Activated CD8-positive, alpha-beta T cell treated with anti-CD3 and anti-CD28 coated beads, Interleukin-2, amount 10 ng/mL, durations not matched to agents 7 days and 5 days (primary cell): ENCODE measurements around the gene PLCL1. TPM values are rescaled to one million over a fixed set of nuclear protein-coding genes. Genes with fewer than 3 reads are reported as not detected.

Source experiments
- ATAC-seq: fragments of 150-1000 bp; cut with Tn5 transposase; one replicate; pipeline ENCODE4 v1.10.0; 2021; ENCODE audit warnings: moderate library complexity
- CTCF ChIA-PET: fragments of 350-600 bp; sonication (Branson Sonifier 250); formaldehyde crosslinking; loops from one replicate; lab custom pipeline; 2021; ENCODE audit warnings: antibody characterized with exemption; lab: Charles Lee
- POLR2A ChIA-PET: fragments of 350-600 bp; sonication (Branson Sonifier 250); formaldehyde crosslinking; loops from one replicate; lab custom pipeline; 2021; ENCODE audit warnings: antibody characterized with exemption; lab: Charles Lee
- DNase-seq: peaks from one replicate; pipeline ENCODE4 v3.0.0-alpha.2; 2020
- H3K27ac Mint-ChIP-seq: one replicate; pipeline ENCODE4 v1.8.0; 2021; ENCODE audit warnings: mild to moderate bottlenecking, mixed read lengths
- H3K27me3 Mint-ChIP-seq: one replicate; pipeline ENCODE4 v1.8.0; 2021; ENCODE audit warnings: low read depth, mixed read lengths
- H3K36me3 Mint-ChIP-seq: one replicate; pipeline ENCODE4 v1.8.0; 2021; ENCODE audit warnings: low read depth, mixed read lengths
- H3K4me1 Mint-ChIP-seq: one replicate; pipeline ENCODE4 v1.8.0; 2021; ENCODE audit warnings: low read depth, mixed read lengths
- H3K4me3 Mint-ChIP-seq: one replicate; pipeline ENCODE4 v1.8.0; 2021; ENCODE audit warnings: mild to moderate bottlenecking, mixed read lengths
- H3K9me3 Mint-ChIP-seq: one replicate; pipeline ENCODE4 v1.8.0; 2022; ENCODE audit warnings: mixed read lengths; ENCODE audit not compliant: insufficient read depth
- total RNA-seq, 2 experiments: library from RNA; stranded (reverse); gene quantifications; one replicate each; pipeline ENCODE4 v1.2.3, GENCODE V29; 2021

The PLCL1 gene
- total RNA-seq, 2 experiments from 2014 or later = 0.08 to 0.18 TPM

DNA sequence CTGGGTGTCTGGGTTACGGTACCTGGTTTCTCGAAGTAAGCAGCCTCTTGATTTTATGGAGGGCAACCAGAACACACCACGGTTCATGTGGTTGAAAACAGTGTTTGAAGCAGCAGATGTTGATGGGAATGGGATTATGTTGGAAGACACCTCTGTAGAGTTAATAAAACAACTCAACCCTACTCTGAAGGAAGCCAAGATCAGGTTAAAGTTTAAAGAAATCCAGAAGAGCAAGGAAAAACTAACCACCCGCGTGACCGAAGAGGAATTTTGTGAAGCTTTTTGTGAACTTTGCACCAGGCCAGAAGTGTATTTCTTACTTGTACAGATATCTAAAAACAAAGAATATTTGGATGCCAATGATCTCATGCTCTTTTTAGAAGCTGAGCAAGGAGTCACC is 279.8 kb downstream of the PLCL1 start:
- Mint-ChIP-seq H3K9me3 (no peaks in the 10 kb centered on the region), H3K27me3 (no peaks in the 10 kb centered on the region), H3K4me3 (no peak overlapping the region), H3K36me3 (no peaks in the 10 kb centered on the region), H3K27ac (no peak overlapping the region), H3K4me1 (no peaks in the 10 kb centered on the region)
- POLR2A ChIA-PET = no interaction called here
- CTCF ChIA-PET = no interaction called here
- DNase-seq (no peak), ATAC-seq (no peak)

DNA sequence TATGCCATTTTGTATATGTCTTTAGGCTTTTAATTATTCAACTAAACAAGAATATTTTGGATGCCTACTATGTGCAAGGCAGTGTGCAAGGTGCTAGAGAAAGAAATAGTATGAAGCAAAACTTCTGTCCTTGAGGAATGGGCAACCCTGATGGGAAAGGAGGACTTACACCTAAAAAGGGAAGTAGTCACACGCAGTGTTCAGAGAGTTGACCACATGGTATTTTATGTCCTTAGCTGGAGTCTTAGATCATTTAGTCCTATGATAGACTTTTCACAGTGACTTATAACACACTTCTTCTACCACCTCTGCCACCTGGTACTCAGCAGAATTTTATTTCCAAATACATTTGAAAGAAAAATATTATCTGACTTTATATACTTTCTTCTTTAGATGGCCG is 291.6 kb downstream of the PLCL1 start:
- POLR2A ChIA-PET = no interaction called here

DNA sequence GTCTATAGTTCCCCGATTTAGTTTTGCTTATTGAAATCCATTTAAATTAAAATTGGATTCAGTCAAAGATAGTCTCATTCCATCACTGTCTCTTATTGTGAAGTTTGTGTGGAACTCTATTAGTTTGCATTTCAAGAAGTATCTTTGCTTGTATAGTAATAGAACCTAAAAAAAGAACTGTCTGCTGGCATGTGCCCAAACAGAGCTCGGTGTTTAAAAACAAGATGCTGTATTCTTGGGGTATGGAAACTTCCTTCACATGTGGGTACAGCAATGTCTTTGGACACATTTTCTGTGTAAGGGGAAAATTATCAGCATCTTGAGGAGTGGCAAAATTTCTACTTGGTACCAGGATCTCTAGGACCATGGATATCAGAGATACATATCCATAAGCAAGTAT is 292.6 kb downstream of the PLCL1 start:
- ChIA-PET POLR2A (no interaction called here), CTCF (no interaction called here)
- Mint-ChIP-seq H3K4me3 (no peak overlapping the region), H3K9me3 (no peaks in the 10 kb centered on the region), H3K27me3 (no peaks in the 10 kb centered on the region), H3K36me3 (no peaks in the 10 kb centered on the region), H3K4me1 (no peaks in the 10 kb centered on the region), H3K27ac (no peak overlapping the region)
- DNase-seq (no peak), ATAC-seq (no peak)

More for the DNA sequence above, 291.6 kb downstream of the PLCL1 start:
- Mint-ChIP-seq H3K4me1 (no peaks in the 10 kb centered on the region), H3K9me3 (no peaks in the 10 kb centered on the region), H3K27ac (no peak overlapping the region), H3K36me3 (no peaks in the 10 kb centered on the region), H3K27me3 (no peaks in the 10 kb centered on the region), H3K4me3 (no peak overlapping the region)
- DNase-seq (no peak), ATAC-seq (no peak)
- CTCF ChIA-PET = no interaction called here

DNA sequence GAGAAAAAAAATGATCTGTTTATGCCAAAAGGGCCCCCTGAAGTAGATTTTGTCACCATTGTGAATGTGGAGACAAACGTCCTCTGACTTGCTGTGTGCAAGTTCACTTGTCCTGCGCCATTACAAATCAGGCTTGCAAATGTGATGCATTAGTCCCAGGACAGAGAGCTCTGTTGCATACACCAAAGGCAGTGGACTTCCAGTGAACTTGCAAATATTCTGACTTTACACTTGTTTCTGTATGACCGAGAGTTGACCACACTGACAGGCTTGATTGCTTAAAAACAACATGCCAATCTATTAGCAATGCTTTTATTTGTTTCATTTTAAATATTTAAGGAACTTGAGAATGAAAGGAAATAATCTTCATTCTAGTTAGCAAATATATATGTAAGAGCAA is 293.2 kb downstream of the PLCL1 start:
- H3K4me1 Mint-ChIP-seq = no peaks in the 10 kb centered on the region
- no peaks in the 10 kb centered on the region for H3K9me3 Mint-ChIP-seq
- DNase-seq = no peak
- CTCF ChIA-PET = interaction anchor here (0.9 kb wide), 1 partner anchor 283 kb away, joined by 3 read pairs; no protein-coding TSS in a partner anchor
- H3K36me3 Mint-ChIP-seq = no peaks in the 10 kb centered on the region
- no peak overlapping the region for H3K27ac Mint-ChIP-seq
- POLR2A ChIA-PET = no interaction called here
- ATAC-seq = no peak
- H3K4me3 Mint-ChIP-seq = no peak overlapping the region
- H3K27me3 Mint-ChIP-seq = no peaks in the 10 kb centered on the region

DNA sequence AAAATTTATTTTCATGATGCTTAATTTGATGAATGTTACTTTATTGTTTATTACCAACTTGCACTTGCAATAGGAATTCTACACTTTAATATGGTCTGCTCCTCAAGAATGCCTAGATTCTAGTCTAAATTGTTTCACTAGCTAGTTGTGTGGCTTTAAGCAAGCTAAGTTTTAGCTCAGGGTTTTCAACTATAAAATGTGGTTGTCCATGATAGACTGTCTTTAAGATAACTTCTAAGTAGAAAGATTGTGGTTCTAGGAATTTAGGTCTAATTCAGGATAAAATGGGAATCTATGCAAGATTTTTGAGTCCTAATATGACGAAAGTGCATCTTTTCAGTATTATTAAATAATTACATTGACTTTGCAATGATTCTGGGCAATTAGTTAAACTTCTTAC is 294.0 kb downstream of the PLCL1 start:
- Mint-ChIP-seq H3K4me3 (no peak overlapping the region), H3K9me3 (no peaks in the 10 kb centered on the region), H3K27ac (no peak overlapping the region), H3K4me1 (no peaks in the 10 kb centered on the region), H3K36me3 (no peaks in the 10 kb centered on the region), H3K27me3 (no peaks in the 10 kb centered on the region)
- DNase-seq (no peak), ATAC-seq (no peak)
- POLR2A ChIA-PET = no interaction called here
- CTCF ChIA-PET = interaction anchor here (0.8 to 0.9 kb wide), 2 partner anchors 28 to 284 kb away, joined by 3 read pairs; no protein-coding TSS in a partner anchor

DNA sequence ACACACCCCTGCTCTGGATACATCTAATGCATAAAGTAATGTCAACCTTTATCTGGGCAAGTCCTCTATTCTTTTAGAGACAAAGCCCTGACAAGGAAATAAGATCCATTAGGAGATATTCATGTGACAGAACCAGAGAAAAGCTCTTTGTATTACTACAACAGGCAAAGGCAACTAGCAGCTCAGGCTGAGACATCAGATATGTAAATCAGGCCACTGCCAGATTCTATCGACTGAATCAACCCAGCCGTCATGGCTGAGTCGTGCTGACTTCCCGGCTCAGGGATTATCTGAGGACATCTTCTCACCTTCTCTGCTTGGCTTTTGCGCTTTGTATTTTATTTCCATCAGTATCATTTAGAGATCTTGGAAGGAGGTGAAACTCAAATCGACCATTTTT is 294.5 kb downstream of the PLCL1 start:
- ATAC-seq (no peak), DNase-seq (no peak)
- Mint-ChIP-seq H3K36me3 (no peaks in the 10 kb centered on the region), H3K9me3 (no peaks in the 10 kb centered on the region), H3K4me3 (no peak overlapping the region), H3K27me3 (no peaks in the 10 kb centered on the region), H3K4me1 (no peaks in the 10 kb centered on the region), H3K27ac (no peak overlapping the region)
- ChIA-PET POLR2A (no interaction called here), CTCF (interaction anchor here (0.8 to 0.9 kb wide), 2 partner anchors 27 to 284 kb away, joined by 3 read pairs; no protein-coding TSS in a partner anchor)

DNA sequence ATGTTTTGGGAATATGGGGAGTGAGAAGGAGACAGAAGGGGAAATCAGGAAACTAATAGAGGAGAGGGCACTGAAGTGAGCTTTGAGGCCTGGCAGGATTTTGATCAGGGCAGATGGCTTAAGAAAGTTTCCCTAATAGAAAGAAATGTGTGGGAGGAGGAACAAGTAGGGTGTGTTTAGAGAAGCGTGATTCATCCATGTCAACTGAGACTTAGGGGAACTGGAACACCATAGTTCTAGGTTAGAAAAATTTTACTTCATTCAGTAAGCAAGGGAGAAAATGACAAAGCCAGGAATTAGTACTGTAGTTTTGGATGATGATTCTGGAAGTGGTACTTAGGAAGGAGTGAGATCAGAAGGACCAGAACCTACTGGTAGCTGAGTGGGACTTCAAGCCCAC is 296.0 kb downstream of the PLCL1 start:
- POLR2A ChIA-PET = no interaction called here

DNA sequence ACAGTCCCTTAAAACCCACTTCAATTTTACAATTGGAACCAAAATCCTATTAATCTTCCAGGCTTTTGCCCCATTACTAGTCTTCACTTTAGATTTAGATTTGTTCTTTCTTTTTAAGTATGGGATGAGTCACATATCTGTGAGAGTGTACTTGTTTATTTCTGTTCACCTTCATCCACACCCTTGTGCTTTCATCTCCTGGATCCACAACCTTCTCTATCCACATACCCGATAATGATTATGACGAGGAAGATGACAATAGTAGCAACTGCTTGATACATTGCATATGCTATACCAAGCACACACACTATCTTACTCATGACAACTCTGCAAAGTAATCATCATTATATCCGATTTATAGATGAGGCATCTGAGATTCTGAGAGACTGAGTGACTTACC is 297.3 kb downstream of the PLCL1 start:
- Mint-ChIP-seq H3K27me3 (no peaks in the 10 kb centered on the region), H3K9me3 (no peaks in the 10 kb centered on the region), H3K4me1 (no peaks in the 10 kb centered on the region), H3K36me3 (no peaks in the 10 kb centered on the region), H3K4me3 (no peak overlapping the region), H3K27ac (no peak overlapping the region)
- DNase-seq = no peak
- POLR2A ChIA-PET = no interaction called here
- CTCF ChIA-PET = interaction anchor here (1.5 kb wide), 1 partner anchor 195 kb away, joined by 3 read pairs; no protein-coding TSS in a partner anchor
- no peak for ATAC-seq

More for the DNA sequence above, 296.0 kb downstream of the PLCL1 start:
- CTCF ChIA-PET = no interaction called here
- Mint-ChIP-seq H3K4me1 (no peaks in the 10 kb centered on the region), H3K27me3 (no peaks in the 10 kb centered on the region), H3K9me3 (no peaks in the 10 kb centered on the region), H3K27ac (no peak overlapping the region), H3K4me3 (no peak overlapping the region), H3K36me3 (no peaks in the 10 kb centered on the region)
- ATAC-seq = no peak
- no peak for DNase-seq

DNA sequence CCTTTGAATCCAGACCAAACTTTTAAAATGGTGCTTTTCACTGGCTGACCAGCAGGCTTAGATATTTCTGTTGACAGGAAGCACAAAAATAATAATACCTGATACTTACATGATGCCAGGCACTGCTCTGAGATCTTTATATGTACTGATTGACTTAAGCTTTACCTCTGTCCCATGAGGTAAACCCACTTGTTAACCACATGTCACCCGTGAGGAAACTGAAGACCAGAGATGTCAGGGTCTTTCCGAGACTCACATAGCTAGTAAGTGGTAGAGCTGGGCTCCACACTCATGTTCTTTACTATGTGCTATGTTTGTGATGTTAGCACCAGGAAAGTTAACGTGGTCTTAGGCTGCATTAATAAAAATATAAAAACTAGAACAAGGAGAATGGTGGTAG is 297.7 kb downstream of the PLCL1 start:
- Mint-ChIP-seq H3K4me1 (no peaks in the 10 kb centered on the region), H3K9me3 (no peaks in the 10 kb centered on the region), H3K36me3 (no peaks in the 10 kb centered on the region), H3K4me3 (no peak overlapping the region), H3K27ac (no peak overlapping the region), H3K27me3 (no peaks in the 10 kb centered on the region)
- no peak for ATAC-seq
- no peak for DNase-seq
- CTCF ChIA-PET = interaction anchor here (1.5 kb wide), 1 partner anchor 195 kb away, joined by 3 read pairs; no protein-coding TSS in a partner anchor
- POLR2A ChIA-PET = no interaction called here

DNA sequence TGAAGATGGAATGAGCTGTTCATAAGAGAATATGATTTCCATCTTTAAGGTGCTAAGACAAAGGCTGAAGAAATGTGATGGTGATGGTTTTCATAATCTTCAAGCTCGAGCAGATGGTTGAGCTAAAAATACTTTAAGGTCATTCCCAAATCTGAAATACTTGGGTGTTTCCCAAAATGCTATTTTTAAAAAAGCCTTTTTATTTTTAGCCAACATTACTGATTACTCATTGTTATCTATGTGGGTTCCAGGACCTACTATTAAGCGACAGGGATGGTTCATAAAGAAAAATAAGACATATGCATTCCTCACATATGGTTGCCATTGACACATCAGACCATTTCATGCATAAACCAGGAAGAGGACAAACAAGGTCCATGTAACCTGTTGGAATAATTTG is 298.5 kb downstream of the PLCL1 start:
- Mint-ChIP-seq H3K4me3 (no peak overlapping the region), H3K36me3 (no peaks in the 10 kb centered on the region), H3K4me1 (no peaks in the 10 kb centered on the region), H3K27ac (no peak overlapping the region), H3K9me3 (no peaks in the 10 kb centered on the region), H3K27me3 (no peaks in the 10 kb centered on the region)
- DNase-seq (no peak), ATAC-seq (no peak)
- ChIA-PET CTCF (interaction anchor here (1.5 kb wide), 1 partner anchor 194 kb away, joined by 3 read pairs; no protein-coding TSS in a partner anchor), POLR2A (no interaction called here)

DNA sequence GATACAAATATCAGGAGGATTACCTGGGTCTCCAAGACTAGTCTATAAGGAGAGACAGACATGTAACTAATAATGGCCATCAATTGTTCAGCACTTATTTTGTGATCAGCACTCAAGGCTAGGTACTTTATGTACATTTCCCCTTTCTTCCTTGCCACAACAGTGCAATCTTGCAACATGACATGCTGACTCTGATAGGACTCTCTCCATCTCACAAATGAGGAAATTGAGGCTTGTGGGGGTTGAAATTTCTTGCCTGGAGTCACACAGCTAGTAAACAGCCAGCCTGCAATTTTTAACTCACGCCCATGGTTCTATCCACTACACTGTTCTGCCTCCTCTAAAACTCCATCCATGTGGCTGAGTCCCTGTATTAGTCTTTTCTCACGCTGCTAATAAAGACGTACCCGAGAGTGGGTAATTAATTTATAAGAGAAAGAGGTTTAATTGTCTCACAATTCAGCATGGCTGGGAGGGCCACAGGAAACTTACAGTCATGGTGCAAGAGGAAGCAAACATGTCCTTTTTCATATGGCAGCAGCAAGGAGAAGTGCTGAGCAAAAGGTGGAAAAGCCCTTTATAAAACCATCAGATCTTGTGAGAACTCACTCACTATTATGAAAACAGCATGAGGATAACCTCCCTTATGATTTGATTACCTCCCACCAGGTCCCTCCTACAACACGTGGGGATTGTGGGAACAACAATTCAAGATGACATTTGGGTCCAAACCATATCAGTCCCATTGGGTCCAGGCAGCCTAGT is 302.4 kb downstream of the PLCL1 start:
- H3K9me3 Mint-ChIP-seq = no peaks in the 10 kb centered on the region
- no peaks in the 10 kb centered on the region for H3K27me3 Mint-ChIP-seq
- H3K27ac Mint-ChIP-seq = no peak overlapping the region
- no peaks in the 10 kb centered on the region for H3K4me1 Mint-ChIP-seq
- ATAC-seq (no peak), DNase-seq (no peak)
- CTCF ChIA-PET = no interaction called here
- H3K36me3 Mint-ChIP-seq = no peaks in the 10 kb centered on the region
- POLR2A ChIA-PET = no interaction called here
- H3K4me3 Mint-ChIP-seq = no peak overlapping the region

DNA sequence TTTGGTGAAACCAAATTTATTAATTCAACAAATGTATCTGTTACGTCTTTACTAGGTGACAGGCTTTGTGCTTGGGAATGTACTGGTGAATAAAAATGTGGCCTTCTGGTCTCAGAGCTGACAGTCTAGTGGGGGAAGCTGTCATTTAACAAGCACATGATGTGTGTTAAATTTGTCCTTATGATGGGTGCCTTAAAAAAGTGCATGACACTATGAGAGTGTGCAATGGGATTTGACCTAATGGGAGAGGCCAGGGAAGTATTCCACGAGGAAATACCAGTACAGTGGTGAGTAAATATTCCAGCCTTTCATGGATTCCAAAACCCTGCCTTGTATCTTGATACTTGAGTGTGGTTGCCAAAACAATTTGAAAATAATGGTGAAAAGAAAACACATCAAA is 308.9 kb downstream of the PLCL1 start:
- Mint-ChIP-seq H3K27ac (no peak overlapping the region), H3K36me3 (no peaks in the 10 kb centered on the region), H3K4me1 (no peaks in the 10 kb centered on the region), H3K9me3 (no peaks in the 10 kb centered on the region), H3K27me3 (no peaks in the 10 kb centered on the region), H3K4me3 (no peak overlapping the region)
- ChIA-PET POLR2A (no interaction called here), CTCF (interaction anchor here (1.1 kb wide), 1 partner anchor 13 kb away, joined by 3 read pairs; no protein-coding TSS in a partner anchor)
- DNase-seq = no peak
- ATAC-seq = no peak
